CD4-positive, alpha-beta T cell treated with Interleukin-6 at 100 ng/mL for 8 hours (primary cell): Measurements from ENCODE around the gene LYSMD3.

Experiments used
- DNase-seq: peaks from one replicate; pipeline ENCODE4 v3.0.0-alpha.2; 2020; ENCODE audit warnings: mixed read lengths, low spot score

The LYSMD3 gene

GRCh38 chr5:90479611-90480385 is 49.6 kb downstream of the LYSMD3 start:
- no peak for DNase-seq

- DNase-seq = no peak
These were observed 51.7 kb downstream of the LYSMD3 start for GRCh38 chr5:90477621-90478215.

- DNase-seq = no peak
These were observed 52.3 kb downstream of the LYSMD3 start for GRCh38 chr5:90477073-90477472.

GRCh38 chr5:90476391-90476790 is 53.0 kb downstream of the LYSMD3 start:
- no peak for DNase-seq

GRCh38 chr5:90475436-90475980 is 53.9 kb downstream of the LYSMD3 start:
- no peak for DNase-seq

- peak; percentile 93 for DNase-seq
These were observed 54.9 kb downstream of the LYSMD3 start, which contains the start of the genes MBLAC2 and POLR3G for GRCh38 chr5:90474235-90475107. Gene MBLAC2, minus strand, starts transcription at chr5:90474771. Its CDS starts 479 bp downstream, at chr5:90474292. Gene POLR3G, plus strand, starts transcription at chr5:90474864. Its CDS starts 10,704 bp downstream, at chr5:90485568.

- DNase-seq = peak; percentile 4
These were observed 55.8 kb downstream of the LYSMD3 start for GRCh38 chr5:90473396-90474234.

GRCh38 chr5:90472783-90473395 is 56.5 kb downstream of the LYSMD3 start:
- DNase-seq = no peak
